Tibial nerve (tissue), 4 donors: ENCODE data around the gene COA1.

Source experiments
- CTCF ChIP-seq, 5 experiments: fragments of 200-600 bp in 3 of 5; fragments of 450-650 bp in 2 of 5; sonication (generic) in 3 of 5; IDR thresholded peaks; one replicate each; pipeline ENCODE4 v1.5.1; 2016 to 2019; ENCODE audit warnings: antibody characterized with exemption in 5 of 5, mild to moderate bottlenecking in 3 of 5, moderate library complexity in 2 of 5
- EP300 ChIP-seq, 2 donors: sonication (generic); formaldehyde crosslinking; IDR thresholded peaks; one replicate each; pipeline ENCODE4 v1.6.1; 2017; ENCODE audit warnings: antibody characterized with exemption in 2 of 2, mild to moderate bottlenecking in 1 of 2
- POLR2A ChIP-seq, 2 donors: fragments of 450-650 bp; IDR thresholded peaks; one replicate each; pipeline ENCODE4 v1.6.1; 2017; ENCODE audit warnings: antibody characterized with exemption in 2 of 2, mild to moderate bottlenecking in 2 of 2, moderate library complexity in 2 of 2

- TF ChIP-seq POLR2A (IDR thresholded peaks at IDR 0.05) = no peak
- TF ChIP-seq CTCF (IDR thresholded peaks at IDR 0.05) = no peak
- TF ChIP-seq EP300 (IDR thresholded peaks at IDR 0.05) = no peak
Measured at GRCh38 chr7:43609097-43609496, 120.2 kb downstream of the COA1 start.
